Osteocyte (in vitro differentiated cells): Measurements from ENCODE around the gene A1CF. TPM values are rescaled to one million over a fixed set of nuclear protein-coding genes. Genes with fewer than 3 reads are reported as not detected.
"Not testable (repeated sequence)": the region's sequence is repeated elsewhere in the genome, so short reads cannot be mapped to it uniquely, and the experiment has no call there.

Experiments used
- DNase-seq: peaks from one replicate; pipeline ENCODE4 v3.0.0; 2021; ENCODE audit warnings: mixed read lengths; ENCODE audit not compliant: unreplicated experiment; ENCODE audit errors: extremely low spot score
- H3K27ac Mint-ChIP-seq: one replicate; pipeline ENCODE4 v1.8.0; 2021; ENCODE audit warnings: mild to moderate bottlenecking, mixed read lengths; ENCODE audit not compliant: unreplicated experiment
- H3K27me3 Mint-ChIP-seq: one replicate; pipeline ENCODE4 v1.8.0; 2021; ENCODE audit warnings: mixed read lengths; ENCODE audit not compliant: unreplicated experiment
- H3K36me3 Mint-ChIP-seq: one replicate; pipeline ENCODE4 v1.8.0; 2021; ENCODE audit warnings: mixed read lengths; ENCODE audit not compliant: unreplicated experiment
- H3K4me1 Mint-ChIP-seq: one replicate; pipeline ENCODE4 v1.8.0; 2021; ENCODE audit warnings: mixed read lengths; ENCODE audit not compliant: unreplicated experiment
- H3K4me3 Mint-ChIP-seq: one replicate; pipeline ENCODE4 v1.8.0; 2021; ENCODE audit warnings: mild to moderate bottlenecking, moderate library complexity, mixed read lengths; ENCODE audit not compliant: unreplicated experiment
- H3K9me3 Mint-ChIP-seq: one replicate; pipeline ENCODE4 v1.8.0; 2021; ENCODE audit warnings: mixed read lengths; ENCODE audit not compliant: unreplicated experiment
- CTCF ChIP-seq: fragments of 200-600 bp; sonication (generic); IDR thresholded peaks from 2 replicates; pipeline ENCODE4 v1.5.0; 2021; ENCODE audit warnings: antibody characterized with exemption, mild to moderate bottlenecking, moderate library complexity
- total RNA-seq: library from RNA; stranded (reverse); gene quantifications from 2 replicates; pipeline ENCODE4 v1.2.1, GENCODE V29; 2021

Gene A1CF
- total RNA-seq, 1 donor from 2014 or later = not detected

- no peak for TF ChIP-seq CTCF
- Mint-ChIP-seq H3K4me1 (no peaks in the 10 kb centered on the region), H3K4me3 (no peak overlapping the region), H3K36me3 (no peaks in the 10 kb centered on the region), H3K9me3 (peaks cover 6% of the 10 kb centered on the region), H3K27me3 (peaks cover 13% of the 10 kb centered on the region), H3K27ac (no peak overlapping the region)
- DNase-seq = no peak
Observed at GRCh38 chr10:50927522-50928189, 42.2 kb upstream of the A1CF start.

- not testable (repeated sequence) for H3K4me1 Mint-ChIP-seq, DNase-seq, H3K27me3 Mint-ChIP-seq, H3K9me3 Mint-ChIP-seq, H3K4me3 Mint-ChIP-seq, H3K36me3 Mint-ChIP-seq, H3K27ac Mint-ChIP-seq
Observed at GRCh38 chr10:50923471-50923870, 38.0 kb upstream of the A1CF start.

GRCh38 chr10:50919010-50919409 is 33.6 kb upstream of the A1CF start:
- H3K36me3 Mint-ChIP-seq = no peaks in the 10 kb centered on the region
- H3K4me1 Mint-ChIP-seq = peaks cover 7% of the 10 kb centered on the region
- no peaks in the 10 kb centered on the region for H3K27me3 Mint-ChIP-seq
- peaks cover 4% of the 10 kb centered on the region for H3K9me3 Mint-ChIP-seq
- no peak for TF ChIP-seq CTCF
- no peak overlapping the region for H3K4me3 Mint-ChIP-seq
- H3K27ac Mint-ChIP-seq = no peak overlapping the region
- no peak for DNase-seq

GRCh38 chr10:50918529-50918928 is 33.1 kb upstream of the A1CF start:
- Mint-ChIP-seq H3K4me1 (peaks cover 7% of the 10 kb centered on the region), H3K4me3 (no peak overlapping the region), H3K9me3 (no peaks in the 10 kb centered on the region), H3K27ac (no peak overlapping the region), H3K36me3 (no peaks in the 10 kb centered on the region), H3K27me3 (no peaks in the 10 kb centered on the region)
- no peak for DNase-seq
- TF ChIP-seq CTCF = no peak

- DNase-seq = no peak
- no peaks in the 10 kb centered on the region for H3K27me3 Mint-ChIP-seq
- no peak for TF ChIP-seq CTCF
- no peak overlapping the region for H3K27ac Mint-ChIP-seq
- peaks cover 7% of the 10 kb centered on the region for H3K4me1 Mint-ChIP-seq
- H3K9me3 Mint-ChIP-seq = no peaks in the 10 kb centered on the region
- H3K36me3 Mint-ChIP-seq = no peaks in the 10 kb centered on the region
- no peak overlapping the region for H3K4me3 Mint-ChIP-seq
Observed at GRCh38 chr10:50917486-50917885, 32.1 kb upstream of the A1CF start.
